Stimulated activated CD8-positive, alpha-beta memory T cell treated with anti-CD3 and anti-CD28 coated beads, Interleukin-15, amount 100 ng/mL, for 4 hours (primary cell): Measurements from ENCODE around the gene PRTN3.
"Not testable (repeated sequence)": the region's sequence is repeated elsewhere in the genome, so short reads cannot be mapped to it uniquely, and the experiment has no call there.

Experiments used
- DNase-seq, 2 donors: peaks; one replicate each; pipeline ENCODE4 v3.0.0-alpha.2; 2020; ENCODE audit warnings: low read depth in 2 of 2

Gene PRTN3

GRCh38 chr19:845707-846521 lies 5.1 kb downstream of the PRTN3 start:
- no peak for DNase-seq

GRCh38 chr19:848386-848921 lies 7.7 kb downstream of the PRTN3 start:
- DNase-seq = no peak

- DNase-seq = not testable (repeated sequence)
These were observed 8.4 kb downstream of the PRTN3 start for GRCh38 chr19:849195-849594.

GRCh38 chr19:850221-850978 lies 9.6 kb downstream of the PRTN3 start:
- no peak for DNase-seq

GRCh38 chr19:850979-851335 lies 10.2 kb downstream of the PRTN3 start:
- DNase-seq = no peak

GRCh38 chr19:852136-853013 lies 11.6 kb downstream of the PRTN3 start, which contains the start of gene ELANE:
ELANE (plus strand) TSS chr19:852303; CDS start chr19:852329, 26 bp downstream.
- no peak for DNase-seq

GRCh38 chr19:853014-853585 lies 12.3 kb downstream of the PRTN3 start:
- no peak for DNase-seq

- DNase-seq = not testable (repeated sequence)
These were observed 12.9 kb downstream of the PRTN3 start for GRCh38 chr19:853614-854220.

GRCh38 chr19:854549-854948 lies 13.8 kb downstream of the PRTN3 start:
- DNase-seq = no peak

GRCh38 chr19:855142-855541 lies 14.3 kb downstream of the PRTN3 start:
- DNase-seq = no peak

GRCh38 chr19:855566-856120 lies 14.8 kb downstream of the PRTN3 start:
- DNase-seq = no peak

- DNase-seq = no peak
These were observed 17.5 kb downstream of the PRTN3 start for GRCh38 chr19:858284-858683.

GRCh38 chr19:858868-859843 lies 18.4 kb downstream of the PRTN3 start, which contains the start of gene CFD:
CFD (plus strand) TSS chr19:859664; CDS start chr19:859690, 26 bp downstream.
- DNase-seq = no peak

- no peak for DNase-seq
These were observed 20.4 kb downstream of the PRTN3 start for GRCh38 chr19:861141-861755.

GRCh38 chr19:861756-862580 lies 21.2 kb downstream of the PRTN3 start:
- peak in 1 of 2 donors; percentile 37 for DNase-seq

GRCh38 chr19:862581-863314 lies 21.9 kb downstream of the PRTN3 start:
- DNase-seq = peak; percentile 37 to 64

GRCh38 chr19:863315-863620 lies 22.5 kb downstream of the PRTN3 start:
- DNase-seq = no peak
